Measurements from ENCODE around the gene CXCL11.
"Not testable (repeated sequence)": the region's sequence is repeated elsewhere in the genome, so short reads cannot be mapped to it uniquely, and the experiment has no call there.

Gene CXCL11

DNA sequence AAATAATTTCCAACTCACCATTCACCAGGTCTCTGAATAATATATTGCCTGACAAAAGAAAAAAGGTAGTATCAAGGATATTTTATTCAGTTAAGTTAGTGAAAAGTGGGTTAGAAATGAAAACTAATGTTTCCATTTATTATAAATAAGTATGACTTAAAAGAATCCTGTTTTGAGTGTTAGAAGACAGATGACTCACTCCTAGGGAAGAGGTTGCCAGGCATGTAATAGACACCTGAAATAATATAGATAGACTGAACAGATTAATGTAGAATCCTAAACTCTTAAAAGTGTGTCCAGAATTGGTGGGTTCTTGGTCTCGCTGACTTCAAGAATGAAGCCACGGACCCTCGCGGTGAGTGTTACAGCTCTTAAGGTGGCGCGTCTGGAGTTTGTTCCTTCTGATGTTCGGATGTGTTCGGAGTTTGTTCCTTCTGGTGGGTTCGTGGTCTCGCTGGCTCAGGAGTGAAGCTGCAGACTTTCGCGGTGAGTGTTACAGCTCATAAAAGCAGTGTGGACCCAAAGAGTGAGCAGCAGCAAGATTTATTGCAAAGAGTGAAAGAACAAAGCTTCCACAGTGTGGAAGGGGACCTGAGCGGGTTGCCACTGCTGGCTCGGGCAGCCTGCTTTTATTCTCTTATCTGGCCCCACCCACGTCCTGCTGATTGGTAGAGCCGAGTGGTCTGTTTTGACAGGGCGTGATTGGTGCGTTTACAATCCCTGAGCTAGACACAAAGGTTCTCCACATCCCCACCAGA, 6.5 kb upstream of the CXCL11 start:
- not testable (repeated sequence) for DNase-seq (ENCODE audit: low read depth)

GRCh38 chr4:76036855-76037254, 985 bp upstream of the CXCL11 start:
- no peak for DNase-seq (ENCODE audit: low read depth)

- no peak for DNase-seq (ENCODE audit: low read depth)
These were observed 729 bp downstream of the CXCL11 start for GRCh38 chr4:76035141-76035540.

DNA sequence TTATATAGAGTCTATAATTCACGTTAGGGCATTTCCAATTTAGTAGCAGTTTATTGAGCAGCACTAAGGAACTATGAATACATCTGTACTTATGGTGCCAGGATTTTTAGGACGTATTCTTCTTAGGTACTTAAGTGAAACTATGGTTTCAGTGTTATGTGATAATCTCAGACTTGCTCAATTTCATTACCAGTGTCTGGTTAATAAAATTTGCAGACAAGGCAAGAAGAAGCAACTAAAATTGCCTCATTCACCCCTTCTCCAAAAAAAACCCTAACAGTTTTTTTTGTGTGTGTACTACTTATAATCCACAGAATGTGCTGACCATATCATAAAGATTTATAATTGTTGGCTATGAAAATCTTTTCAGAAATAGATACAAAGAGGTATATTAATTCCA, 6.6 kb downstream of the CXCL11 start:
- no peak for DNase-seq (ENCODE audit: low read depth)

- DNase-seq (ENCODE audit: low read depth), result no peak
These were observed 7.5 kb downstream of the CXCL11 start for GRCh38 chr4:76028350-76028765.

- DNase-seq (ENCODE audit: low read depth), result no peak
These were observed 11.8 kb downstream of the CXCL11 start for GRCh38 chr4:76024065-76024464.

GRCh38 chr4:76023389-76023788, 12.5 kb downstream of the CXCL11 start, which contains the start of gene CXCL10:
CXCL10 (minus strand) TSS chr4:76023497; CDS start chr4:76023431, 66 bp downstream.
- no peak for DNase-seq (ENCODE audit: low read depth)

DNA sequence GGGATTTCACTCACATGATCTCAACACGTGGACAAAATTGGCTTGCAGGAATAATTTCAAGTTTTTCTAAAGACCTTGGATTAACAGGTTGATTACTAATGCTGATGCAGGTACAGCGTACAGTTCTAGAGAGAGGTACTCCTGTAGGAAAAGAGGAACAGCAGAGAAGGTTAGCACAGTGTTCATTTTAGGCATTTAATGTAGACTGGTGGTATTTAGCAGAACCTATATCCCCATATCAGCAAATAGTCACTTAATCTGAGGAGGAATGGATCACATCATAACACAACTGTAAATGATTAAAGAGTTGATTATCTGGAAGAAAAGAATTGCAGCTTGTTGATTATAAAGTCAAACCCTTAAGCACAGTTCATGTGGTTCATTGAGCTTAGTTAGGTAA, 13.2 kb downstream of the CXCL11 start:
- no peak for DNase-seq (ENCODE audit: low read depth)

- DNase-seq (ENCODE audit: low read depth), result no peak
These were observed 13.8 kb downstream of the CXCL11 start for GRCh38 chr4:76022031-76022430.

DNA sequence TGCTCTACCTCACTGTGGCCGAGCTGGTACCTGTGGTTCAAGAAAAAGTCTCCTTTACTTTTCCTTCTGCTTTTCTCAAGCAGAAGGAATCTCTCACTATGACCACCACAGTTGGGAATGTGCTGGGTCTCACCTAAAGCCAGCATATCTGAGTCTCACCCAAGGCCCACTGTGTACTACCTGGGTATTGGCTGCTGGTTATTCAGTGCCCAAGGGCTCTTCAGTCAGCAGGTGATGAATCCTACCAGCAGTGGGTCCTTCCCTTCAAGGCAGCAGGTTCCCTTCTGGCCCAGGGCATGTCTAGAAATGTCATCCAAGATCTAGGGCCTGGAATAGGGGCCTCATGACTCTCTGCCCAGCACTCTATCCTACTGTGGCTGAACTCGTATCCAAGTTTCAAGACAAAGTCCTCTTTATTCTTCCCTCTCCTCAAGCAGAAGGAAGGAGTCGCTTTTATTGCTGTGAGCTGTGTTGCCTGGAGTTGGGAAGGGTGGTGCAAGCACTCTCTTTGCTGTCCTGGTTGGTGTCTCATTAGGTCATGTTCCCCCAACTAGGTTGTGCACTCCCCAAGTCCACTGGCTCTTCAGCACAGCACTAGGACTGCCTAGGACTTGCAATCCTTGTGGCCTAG, 18.7 kb downstream of the CXCL11 start:
- DNase-seq (ENCODE audit: low read depth), result no peak

DNA sequence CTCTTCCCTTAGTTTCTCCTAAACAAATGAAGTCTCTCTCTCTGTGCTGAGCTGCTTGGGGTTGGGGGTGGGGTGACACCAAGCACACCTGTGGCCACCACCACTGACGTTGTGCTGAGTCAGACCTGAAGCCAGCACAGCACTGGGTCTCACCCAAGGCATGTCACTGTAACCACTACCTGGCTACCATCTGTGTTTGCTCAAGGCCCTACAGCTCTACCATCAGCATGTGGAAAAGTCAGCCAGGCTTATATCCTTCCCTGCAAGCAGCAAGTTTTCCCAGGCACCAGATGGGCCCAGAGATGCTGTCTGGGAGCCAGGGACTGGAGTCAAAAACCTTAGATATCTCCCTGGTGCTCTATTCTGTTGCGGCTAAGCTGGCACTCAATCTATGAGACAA, 19.5 kb downstream of the CXCL11 start:
- no peak for DNase-seq (ENCODE audit: low read depth)

DNA sequence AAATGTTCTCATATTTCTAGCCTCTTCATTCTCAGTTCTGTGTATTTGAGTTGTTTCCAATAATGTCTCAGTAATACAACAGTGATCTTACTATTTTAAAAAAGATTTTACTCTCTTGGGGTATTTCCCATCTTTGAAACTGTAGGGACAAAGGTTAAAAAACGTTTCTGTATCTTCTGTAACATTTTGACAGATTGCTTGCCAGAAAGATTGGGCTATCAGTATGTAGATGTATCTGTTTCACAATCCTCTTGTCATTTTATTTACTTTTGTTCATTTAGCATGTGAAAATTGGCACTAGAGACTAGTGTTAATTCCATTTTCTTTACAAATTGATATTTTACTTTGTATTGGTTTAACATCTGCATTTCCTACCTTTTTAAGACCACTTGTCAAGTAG, 22.3 kb downstream of the CXCL11 start:
- no peak for DNase-seq (ENCODE audit: low read depth)

DNA sequence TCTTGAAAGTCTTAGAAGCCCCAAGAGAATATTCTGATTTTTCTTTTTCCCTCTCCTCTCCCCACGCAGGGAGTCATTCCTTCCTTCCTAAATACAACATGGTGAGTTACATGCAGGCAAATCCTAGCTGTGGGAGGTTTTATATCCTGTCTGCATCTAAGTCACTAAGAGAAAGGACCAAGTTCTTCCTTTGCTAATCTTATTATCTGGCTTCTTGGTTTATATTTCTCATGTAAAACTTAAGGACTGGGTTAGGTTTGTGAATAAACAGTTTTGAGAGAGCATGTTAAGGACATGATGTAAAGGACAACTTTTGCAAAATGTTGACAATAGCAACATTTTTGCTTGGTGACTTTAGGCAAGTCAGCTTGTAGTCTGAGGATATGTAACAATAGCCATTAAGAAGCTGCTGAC, 23.5 kb downstream of the CXCL11 start:
- DNase-seq (ENCODE audit: low read depth), result no peak

DNA sequence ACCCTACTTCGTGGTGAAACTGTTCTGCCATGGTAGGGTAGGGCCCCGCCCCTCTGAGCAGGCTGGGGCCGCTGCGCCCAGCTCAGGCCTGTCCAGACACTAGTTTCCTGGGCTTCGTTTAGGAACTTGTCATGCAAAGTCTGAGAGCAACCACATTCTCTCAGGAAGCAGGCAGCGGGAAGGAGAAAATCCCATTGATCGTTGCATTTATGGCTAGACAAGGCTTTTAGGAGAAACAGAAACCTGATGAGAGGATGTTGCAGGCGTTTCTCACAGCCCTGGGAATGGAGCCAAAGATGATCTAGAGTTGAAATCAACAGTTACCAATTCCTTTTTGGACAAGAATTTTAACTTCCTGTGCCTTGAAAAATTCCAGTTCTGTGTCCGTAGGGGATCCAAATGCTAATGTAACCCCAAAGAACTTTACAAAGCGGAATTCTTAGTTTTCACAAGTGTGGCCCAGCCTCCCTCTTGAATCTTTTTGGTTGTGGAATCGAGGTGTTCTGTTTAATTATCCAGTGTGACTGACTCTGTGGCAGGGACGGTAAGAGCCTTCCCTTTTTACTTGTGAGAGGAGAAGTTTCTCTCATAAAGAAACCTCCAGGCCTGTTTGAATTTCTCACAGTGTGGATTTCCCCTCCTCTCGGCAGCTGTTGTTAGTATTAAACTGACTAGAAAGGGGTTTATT, 24.0 kb downstream of the CXCL11 start:
- DNase-seq (ENCODE audit: low read depth), result no peak

- DNase-seq (ENCODE audit: low read depth), result no peak
These were observed 24.7 kb downstream of the CXCL11 start for GRCh38 chr4:76011018-76011670.

DNA sequence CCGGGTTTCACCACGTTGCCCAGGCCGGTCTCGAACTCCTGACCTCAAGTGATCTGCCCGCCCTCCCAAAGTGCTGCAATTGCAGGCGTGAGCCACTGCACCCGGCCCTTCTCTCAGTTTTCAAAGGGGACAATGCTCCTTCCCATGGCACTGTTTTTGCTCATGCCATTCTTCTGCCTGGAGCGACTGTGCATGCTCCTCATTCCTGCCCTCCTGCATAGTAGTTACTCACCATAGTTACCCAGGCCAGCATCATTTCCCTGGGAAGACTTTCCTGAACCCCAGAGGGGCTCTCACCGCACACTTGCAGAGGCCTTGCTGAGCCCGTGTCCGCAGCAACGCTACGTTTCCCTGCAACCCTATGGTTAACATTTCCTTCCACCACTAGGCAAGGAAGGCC, 25.3 kb downstream of the CXCL11 start:
- DNase-seq (ENCODE audit: low read depth), result no peak

DNA sequence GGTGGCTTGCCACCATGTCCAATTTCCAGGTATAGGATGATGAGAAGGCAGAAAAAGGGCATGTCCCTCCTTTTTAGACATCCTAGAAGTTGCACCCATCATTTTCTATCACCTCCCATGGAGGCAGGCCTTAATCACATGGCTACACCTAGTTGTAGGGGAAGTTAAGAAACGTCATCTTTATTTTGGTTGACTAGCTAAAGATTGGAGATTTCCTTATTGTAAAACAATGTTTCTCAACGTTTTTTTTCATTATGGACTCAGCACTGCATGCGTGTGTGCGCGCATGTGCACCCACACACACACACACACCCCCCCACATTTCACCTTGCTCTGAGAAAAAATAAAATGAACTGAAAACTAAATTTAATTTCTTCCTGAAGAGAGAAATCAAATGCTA, 26.6 kb downstream of the CXCL11 start:
- no peak for DNase-seq (ENCODE audit: low read depth)

- DNase-seq (ENCODE audit: low read depth), result no peak
These were observed 28.6 kb downstream of the CXCL11 start, which contains the start of gene CXCL9 for GRCh38 chr4:76007089-76007862. CXCL9 (minus strand) TSS chr4:76007509; CDS start chr4:76007449, 60 bp downstream.

DNA sequence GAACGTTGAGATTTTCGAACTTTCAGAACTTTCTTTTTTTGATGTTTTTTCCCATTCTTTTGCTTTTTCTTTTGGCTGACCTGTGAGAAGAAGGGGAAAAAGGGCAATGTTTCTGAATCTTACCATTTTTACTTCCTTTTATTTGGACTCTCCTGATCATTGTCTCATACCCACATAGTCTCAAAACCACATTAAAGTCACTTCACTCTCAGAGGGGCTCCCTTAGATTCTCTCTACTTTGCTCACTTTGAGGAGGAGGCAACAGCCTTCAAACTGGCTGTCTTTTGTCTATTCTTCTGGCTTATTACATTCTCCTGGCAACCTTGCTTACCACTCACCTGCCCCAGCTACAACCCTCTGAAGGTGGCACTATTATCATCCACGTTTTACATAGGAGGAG, 32.2 kb downstream of the CXCL11 start:
- DNase-seq (ENCODE audit: low read depth), result no peak

- DNase-seq (ENCODE audit: low read depth), result no peak
These were observed 32.8 kb downstream of the CXCL11 start for GRCh38 chr4:76003035-76003434.

GRCh38 chr4:76002176-76002575, 33.7 kb downstream of the CXCL11 start:
- no peak for DNase-seq (ENCODE audit: low read depth)

DNA sequence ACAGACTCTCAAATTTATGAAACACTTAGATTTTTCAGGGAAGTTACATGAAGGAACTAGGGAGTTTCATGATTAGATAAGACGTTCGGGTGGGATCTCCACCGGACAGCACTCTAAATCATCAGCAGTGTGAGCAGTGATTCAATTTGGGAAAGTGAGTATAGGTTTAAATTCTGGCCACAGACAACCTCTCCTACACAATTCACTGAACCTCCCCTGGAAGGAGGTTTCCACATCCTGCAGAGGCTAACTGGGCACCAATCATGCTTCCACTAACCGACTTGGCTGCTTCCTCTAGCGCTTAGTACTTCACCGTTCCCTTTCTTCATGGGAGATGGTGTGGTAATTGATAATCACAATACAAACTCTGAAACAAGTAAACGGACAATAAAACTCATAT, 34.2 kb downstream of the CXCL11 start:
- no peak for DNase-seq (ENCODE audit: low read depth)

Measured in T-helper 22 cell (primary cell).